HG03064 (cell line): Measurements from ENCODE around the gene HS6ST3.
A peak's percentile ranks its signal among the peaks of the same experiment; 100 is the strongest.

ENCODE experiments used
- ATAC-seq: cut with Tn5 transposase; IDR thresholded peaks from one replicate; pipeline ENCODE4 v1.9.1; 2021; ENCODE audit warnings: low read depth; ENCODE audit not compliant: unreplicated experiment

HS6ST3 gene

DNA sequence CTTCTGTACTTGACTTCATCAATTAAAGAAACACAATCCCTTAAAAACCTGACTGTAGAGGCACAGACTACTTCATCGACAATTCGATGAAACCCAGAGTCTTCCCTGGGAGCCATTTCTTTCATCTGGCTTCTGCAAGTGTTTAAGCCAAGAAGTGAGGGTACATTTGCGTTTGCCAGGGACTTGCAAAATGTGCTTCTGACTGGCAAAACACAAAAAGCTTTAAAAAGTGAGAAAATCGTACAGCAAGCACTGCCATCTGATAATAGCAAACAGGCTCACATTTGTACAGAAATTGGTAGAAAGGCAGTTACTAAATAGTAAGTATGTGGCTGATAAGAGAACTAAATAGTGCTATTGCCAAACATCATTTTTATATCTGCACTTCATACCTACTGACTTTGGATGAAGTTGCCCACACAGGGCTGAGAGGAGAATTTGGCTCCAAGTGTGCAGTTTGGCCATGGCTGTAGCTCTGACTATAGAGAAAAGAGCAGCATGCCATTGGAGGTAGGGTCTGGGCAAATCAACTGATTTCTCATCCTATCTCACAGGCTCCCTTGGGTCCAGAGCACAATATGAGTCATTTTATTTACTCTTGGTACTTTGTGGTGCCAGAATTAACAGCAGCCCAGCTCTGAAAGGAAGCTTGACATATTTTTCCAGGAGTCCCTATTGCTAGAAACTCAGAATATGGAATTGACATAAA, 546.2 kb downstream of the HS6ST3 start:
- ATAC-seq = no peak

DNA sequence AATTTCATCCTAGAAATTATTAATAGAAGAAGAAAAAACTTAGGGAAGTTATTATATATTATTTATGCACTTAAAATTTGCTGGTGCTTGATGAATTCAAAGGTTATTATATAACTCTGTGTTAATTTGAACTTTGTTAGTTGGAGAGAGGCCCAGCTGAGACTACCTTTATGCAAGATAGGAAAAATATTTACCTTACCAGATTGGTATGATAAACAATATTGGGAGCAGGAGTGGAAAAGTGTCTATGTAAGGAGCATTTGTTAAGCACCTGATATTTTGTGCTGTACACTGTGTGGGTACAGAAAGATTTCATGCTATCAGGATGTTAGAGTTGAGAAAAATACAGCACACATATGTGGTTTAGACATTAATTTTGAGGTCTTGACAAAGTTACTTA, 547.1 kb downstream of the HS6ST3 start:
- no peak for ATAC-seq

DNA sequence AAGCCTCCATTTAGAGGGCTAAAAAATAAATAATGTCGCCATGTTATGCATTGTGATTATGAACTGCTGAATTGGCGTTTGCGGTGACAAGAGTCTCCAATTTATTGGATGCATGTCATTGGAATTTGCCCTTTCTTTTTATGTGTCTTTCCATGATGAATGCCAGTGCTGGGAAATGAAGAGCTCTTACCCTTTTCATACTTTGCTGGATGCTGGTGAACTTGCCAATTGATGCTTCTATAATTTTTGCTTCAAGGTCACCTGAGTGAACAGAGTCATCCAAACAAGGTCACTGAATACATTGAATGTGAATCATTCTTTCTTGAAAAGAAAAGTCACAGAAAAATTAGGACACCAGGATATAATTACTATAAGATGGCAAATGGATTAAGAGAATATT, 556.2 kb downstream of the HS6ST3 start:
- no peak for ATAC-seq

DNA sequence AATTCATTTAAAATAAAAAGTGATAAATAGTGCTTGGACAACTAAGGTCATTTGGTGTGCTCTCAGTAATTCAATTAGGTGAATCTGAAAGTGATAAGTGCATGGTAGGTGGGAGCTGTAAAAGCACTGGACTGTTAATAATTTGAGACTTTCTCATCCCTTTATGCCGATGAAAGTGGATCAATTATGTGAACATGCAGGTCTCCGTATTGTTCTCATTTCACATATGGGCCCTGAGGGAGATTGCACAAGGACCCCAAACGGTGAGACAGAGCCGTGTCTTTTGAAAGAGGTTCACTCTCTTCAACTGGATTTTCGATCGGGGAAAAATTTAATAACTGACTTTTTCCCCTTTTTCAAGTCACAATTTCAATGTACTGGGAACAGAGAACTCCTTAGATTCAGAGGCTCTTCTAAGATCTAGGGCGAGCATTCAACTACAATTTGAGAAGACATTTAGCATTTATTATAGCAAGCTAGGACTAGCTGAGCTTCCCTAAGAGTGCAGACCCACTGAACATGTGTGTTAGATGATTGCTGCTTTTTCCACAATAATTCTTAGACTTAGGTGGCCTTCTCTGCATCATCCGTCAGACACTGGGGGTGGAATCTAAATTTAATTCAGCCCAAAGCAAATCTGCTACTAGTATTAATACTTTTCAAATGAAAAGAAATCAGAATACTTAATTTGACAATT, 556.8 kb downstream of the HS6ST3 start:
- ATAC-seq = no peak

DNA sequence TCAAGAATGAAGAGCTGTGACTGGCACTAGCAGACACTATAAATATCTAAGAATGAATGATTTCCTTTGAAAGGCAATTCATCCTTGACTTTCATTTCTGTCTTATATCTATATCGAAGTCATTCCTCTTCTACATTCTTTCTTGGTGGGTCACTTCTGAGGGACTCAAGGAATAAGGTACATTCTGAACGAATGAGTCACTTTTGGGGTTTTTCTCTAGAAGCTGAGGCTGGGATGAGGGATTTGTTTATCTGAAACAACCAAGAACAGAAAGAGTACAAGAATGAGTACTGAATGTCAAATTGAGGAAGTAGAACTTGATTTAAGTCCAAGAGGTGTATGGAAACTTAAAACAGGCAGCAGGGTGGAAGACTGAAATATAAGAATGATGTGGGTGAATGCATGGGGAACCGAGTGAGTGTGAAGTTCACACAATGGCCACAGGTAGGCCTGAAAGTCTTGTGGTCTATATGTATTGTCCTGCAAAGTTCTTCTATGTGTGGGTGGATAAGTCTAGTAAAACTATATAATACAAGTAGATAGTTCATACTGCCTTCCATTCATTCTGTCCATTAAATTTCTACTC, 560.5 kb downstream of the HS6ST3 start:
- peak; percentile 60 for ATAC-seq

DNA sequence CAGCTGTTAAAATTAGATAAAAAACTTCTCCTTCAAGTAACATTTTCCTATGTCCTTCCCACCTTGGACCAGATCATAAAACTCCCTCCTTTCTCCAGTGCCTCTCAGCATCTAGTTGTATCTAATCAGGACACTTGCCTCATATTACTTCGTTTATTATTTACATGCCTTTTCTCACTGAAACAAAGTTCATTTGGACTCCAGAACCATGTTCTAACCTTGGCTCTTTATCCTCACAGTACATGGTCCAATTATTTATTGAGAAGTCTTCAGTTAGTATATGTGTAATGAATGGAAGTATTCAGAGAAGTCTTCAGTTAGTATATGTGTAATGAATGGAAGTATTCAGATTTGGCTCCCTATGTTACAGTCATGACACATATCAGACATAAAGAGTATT, 561.7 kb downstream of the HS6ST3 start:
- no peak for ATAC-seq

DNA sequence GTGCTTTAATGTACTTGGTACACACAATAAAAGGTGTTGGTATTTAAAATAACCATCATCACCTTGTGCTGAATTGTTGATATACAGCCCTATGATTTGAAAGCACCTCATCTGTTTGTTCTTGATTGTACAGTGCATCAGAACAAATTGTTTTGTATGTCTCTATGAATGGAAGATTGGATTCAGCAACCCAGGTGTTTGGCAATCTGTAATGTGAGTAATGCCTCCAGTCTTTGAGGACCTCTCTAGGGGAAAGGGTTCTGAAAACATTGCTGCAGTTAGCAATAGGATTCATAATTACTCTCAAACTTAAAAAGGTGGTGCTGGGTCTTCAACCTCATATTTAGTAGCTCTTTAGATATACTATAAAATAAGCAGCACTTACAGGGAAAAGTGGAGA, 562.6 kb downstream of the HS6ST3 start:
- ATAC-seq = no peak

DNA sequence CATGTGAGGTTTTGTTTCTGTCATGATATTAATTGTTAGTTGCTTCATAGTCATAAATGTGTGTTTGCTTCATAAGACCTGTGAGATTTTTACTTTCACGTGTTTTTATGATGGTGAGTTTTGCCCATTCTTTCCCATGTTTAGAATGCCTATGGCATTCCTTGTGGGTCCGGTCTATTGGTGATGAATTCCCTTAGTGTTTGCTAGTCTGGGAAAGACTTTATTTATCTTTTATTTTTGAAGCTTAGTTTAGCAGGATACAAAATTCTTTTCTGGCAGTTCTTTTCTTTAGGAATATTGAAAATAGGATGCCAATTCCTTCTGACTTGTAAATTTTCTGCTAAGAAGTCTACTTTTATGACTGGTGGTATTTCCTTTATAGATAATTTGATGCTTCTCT, 571.7 kb downstream of the HS6ST3 start:
- no peak for ATAC-seq

DNA sequence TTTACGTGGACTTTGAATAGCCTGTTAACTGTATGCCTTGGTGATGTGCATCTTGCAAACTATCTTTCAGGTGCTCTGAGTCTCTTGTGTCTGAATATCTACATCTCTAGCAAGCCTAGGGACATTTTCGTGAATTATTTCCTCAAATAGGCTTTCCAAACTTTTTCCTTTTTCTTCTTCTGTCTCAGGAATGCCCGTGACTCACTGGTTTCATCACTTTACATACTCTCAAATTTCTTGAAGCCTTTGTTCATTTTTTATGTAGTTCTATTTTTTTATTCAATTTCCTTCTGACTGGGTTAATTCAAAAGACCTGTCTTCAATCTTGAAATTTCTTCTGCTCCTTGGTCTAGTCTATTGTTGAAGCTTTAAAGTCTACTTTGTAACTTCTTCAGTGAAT, 572.1 kb downstream of the HS6ST3 start:
- ATAC-seq = no peak

DNA sequence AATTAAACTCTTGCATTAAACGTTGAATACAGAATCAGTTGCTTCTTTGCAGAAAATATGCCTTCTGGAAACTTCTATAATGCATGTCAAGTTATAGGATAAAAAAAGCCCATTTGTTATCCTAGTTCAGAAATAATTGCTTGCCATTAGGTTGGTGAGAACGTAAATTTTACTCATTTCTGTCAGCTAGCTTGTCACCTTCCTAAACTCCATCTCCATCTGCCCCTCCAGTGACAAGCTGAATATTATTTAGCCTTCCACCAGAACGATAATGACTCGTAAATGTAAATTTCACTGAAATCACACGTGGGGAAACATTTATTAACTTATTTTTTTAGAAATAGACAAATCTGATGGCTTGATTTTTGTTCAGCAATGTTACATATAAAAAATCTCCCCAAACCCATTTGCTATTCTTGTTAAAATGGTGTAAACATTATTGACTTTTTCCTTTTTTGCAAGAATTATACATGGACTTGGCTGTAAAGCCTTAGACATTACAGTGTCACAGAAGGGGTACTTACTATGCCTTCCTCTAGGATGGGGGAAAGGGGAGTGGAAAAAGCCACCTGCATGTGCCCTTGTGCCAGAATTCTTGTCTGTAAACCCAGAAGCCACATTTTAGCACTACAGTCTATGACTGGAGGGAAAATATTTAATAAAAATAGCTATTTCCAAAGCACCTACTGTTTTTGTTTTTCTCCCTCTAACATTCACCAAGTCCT, 577.5 kb downstream of the HS6ST3 start:
- no peak for ATAC-seq

DNA sequence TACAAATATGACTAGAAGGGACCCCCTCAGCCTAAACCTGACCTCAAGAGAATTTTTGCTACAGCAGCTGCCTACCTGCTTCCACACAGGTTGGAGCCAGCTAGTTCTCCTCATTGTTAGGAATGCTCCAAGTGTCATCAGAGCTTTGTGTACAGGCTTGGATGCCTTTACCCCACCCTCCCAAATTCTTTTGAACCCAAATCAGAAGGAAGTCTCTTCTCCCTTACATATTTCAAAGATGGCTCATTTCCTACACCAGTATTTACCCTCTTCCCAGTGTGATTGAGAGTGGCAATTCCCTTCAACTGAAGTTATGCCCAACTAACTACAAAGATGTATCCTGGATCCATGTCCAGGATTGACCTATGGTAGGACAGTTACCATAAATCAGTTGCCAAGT, 581.2 kb downstream of the HS6ST3 start:
- ATAC-seq = no peak

DNA sequence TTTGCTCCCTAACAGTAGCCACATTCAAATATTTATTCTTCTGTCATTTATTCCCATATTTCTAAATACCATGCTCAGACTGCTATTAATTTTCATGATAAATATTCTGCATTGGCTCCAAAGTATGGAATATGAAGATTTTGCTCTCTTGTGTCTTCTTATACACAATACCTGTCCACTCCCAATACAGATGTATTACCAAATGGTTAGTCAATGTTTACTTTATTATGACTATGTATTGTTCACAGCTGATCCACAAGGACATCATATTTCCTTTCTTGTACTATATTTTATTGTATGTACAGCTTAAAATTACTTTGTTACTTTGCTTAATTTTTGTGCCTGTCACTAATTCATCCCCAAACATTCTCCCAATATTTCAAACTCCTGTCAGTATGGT, 582.1 kb downstream of the HS6ST3 start:
- no peak for ATAC-seq

DNA sequence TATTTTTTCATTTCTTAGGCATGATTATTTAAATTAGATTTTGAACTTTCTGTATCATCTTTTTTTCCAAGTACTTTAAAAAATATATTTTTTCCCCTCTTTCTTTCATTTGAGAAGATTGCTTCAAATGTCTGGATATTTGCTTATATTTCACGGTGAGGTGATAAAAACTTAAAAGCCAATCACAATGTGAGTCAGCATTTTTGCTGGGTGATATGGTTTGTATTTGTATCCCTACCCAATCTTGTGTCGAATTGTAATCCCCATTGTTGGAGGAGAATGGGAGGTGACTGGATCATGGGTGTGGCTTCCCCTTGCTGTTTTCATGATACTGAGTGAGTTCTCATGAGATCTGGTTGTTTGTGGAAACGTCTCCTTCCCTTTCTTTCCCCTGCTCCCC, 583.9 kb downstream of the HS6ST3 start:
- ATAC-seq = no peak

DNA sequence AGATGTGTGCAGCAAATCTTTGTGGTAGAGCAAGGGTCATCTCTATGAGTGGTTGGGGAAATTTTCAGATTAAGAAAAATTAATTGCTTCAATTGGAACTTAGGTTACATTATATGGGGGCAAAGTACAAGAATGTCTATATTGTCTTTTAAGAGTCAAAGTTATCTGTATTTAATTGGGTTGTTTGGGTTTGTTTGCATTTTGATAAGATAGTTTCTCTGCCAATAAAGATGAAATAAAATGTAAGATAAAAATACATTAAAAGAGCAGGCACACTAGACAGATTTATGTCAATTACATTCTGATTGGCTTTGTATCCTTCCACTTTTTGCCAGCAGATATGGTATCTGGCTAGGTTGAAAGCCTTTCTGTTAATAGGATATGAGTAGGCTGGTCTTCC, 587.1 kb downstream of the HS6ST3 start:
- no peak for ATAC-seq

DNA sequence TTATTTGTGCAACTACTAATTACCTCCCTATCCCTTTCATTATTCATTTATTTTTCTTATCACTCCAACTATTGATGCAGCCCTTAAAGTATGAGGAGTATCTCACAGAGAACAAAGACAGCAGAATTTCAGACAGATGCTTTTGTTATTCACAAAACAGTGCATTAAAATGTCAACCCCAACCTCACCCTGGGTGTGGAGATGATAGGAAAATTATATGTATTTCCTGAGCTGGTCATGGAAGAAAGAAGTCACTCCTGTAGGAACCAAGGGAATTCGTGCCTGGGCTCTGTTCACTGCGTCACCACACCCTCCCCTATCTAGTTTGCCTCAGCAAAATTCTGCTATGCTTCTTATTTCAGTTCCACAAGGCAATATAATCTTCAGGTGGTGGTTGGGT, 588.9 kb downstream of the HS6ST3 start:
- ATAC-seq = no peak

DNA sequence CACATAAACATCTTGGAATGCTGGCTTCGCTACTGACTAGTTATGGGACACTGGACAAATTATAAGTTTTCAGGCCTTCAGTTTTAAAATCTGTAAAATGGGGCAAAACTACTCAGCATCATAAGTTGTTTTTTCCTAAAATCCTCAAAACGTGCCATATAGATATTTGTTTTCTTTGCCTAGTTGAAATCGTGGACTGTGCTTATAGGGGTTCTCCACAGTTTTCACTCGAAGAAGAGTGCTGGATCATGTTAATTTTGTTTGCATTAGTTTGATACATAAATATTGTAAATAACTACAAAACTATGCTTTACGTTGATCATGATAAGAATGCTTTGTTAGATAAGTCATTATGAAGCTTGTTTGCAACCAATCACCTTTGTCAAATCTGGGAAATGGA, 591.0 kb downstream of the HS6ST3 start:
- ATAC-seq = no peak

DNA sequence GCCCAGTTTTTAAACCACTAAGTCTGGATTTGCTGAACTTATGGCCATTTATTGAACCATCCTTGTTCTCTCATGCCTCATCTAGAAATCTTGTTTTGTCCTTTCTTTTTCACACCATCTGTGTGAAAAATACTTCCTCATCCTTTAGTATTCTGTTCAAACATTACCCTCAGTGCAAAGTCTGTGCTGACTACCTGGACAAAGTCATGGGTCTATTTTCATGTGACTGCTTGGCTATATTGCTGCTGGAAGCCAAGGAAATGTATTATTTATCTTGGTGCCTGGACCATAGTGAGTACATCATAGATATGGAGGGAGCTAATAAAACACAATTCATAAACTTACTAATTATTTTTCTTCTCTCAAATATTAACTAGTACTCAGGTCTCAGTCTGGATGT, 591.9 kb downstream of the HS6ST3 start:
- no peak for ATAC-seq

DNA sequence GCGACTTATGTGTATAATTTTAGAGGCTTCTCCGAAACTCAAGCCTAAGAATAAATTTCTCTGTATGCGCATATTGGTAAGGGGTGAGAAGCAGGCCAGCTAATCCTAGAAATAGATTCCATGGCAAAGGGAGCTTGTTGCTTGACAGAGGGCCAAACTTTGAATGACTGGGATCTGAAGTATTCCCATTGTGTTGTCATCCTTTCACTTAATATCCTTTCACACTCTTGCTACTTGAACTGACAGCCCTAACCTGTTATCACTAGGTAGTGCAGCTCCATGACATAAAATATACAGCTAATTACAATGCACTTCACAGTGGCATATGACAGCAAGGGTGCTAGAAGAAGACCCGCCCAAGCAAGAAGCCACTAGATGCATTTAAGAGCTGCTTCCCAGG, 594.6 kb downstream of the HS6ST3 start:
- no peak for ATAC-seq

DNA sequence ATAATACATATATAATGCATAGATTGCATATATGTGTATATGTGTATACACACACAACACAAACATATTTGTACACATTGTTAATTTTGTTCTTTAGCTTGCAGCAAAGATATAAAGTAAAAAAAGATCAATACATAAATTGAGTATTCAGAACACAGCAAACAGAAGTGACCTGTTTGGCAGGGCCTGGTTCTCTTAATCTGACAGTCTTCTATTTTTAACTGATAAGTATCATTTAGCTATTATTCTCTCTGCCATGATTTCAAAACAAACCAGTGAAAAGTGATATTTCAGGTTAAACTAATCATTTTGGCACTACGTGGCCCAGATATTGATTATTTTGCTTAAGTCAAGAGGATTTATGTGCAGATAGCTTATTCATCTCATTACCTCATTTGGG, 595.0 kb downstream of the HS6ST3 start:
- no peak for ATAC-seq

DNA sequence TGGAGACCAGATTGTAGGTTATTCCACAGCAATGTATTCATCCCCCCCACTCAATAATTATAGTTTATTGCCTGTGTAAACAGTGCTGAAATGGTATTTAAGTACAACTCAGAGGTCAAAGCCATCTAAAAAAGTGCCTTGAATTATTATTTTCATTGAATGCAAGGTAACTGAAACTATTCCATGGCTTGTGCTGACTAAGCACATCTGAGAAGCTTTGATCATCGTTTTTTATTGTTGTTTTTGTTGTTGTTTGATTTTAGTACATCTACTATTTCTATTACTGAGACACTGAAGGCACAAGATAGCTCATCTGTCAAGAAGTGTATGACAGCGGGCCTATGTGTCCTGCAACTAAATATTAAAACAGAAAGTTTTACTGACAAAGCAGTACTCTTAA, 596.4 kb downstream of the HS6ST3 start:
- no peak for ATAC-seq

DNA sequence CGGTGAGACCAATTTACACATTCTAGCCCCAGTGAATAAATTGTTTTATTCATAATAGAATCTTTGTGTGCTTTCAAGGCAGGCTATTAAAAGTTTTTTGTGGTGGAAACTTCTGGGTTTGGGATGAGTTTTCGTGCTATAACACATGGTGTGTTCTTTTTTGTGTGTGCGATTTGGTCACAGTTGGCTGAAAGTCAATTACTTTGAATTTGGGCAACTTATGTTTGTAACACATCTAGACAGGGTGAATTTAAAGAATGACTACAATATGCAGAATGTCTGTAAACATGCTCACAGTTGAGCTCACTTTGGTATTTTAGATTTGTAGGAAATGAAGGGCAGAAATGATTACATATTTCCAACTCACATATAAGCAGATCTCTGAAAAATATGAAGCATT, 597.3 kb downstream of the HS6ST3 start:
- ATAC-seq = no peak

DNA sequence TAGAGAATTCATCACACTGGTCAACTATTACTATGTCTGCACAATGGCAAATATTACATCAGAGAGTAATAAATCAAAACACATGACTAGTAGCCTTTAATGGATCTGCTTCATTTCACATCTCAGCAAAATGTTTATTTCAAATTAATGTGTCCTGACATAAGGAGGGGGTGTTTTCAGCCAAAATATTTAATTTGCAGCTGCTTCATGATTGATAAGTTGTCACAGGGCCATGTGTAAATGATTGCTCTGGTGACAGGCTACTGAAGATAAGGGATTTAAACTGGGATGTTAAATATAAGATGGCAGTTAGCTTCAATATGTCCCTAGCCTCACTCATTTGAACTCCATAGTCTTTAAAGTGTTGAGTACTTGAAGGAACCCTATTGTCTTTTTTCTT, 601.1 kb downstream of the HS6ST3 start:
- no peak for ATAC-seq
